ENCODE results near the gene RIPPLY3. TPM values are rescaled to one million over a fixed set of nuclear protein-coding genes. Genes with fewer than 3 reads are reported as not detected.

The RIPPLY3 gene
- total RNA-seq, 1 experiment from 2014 or later = not detected

DNA sequence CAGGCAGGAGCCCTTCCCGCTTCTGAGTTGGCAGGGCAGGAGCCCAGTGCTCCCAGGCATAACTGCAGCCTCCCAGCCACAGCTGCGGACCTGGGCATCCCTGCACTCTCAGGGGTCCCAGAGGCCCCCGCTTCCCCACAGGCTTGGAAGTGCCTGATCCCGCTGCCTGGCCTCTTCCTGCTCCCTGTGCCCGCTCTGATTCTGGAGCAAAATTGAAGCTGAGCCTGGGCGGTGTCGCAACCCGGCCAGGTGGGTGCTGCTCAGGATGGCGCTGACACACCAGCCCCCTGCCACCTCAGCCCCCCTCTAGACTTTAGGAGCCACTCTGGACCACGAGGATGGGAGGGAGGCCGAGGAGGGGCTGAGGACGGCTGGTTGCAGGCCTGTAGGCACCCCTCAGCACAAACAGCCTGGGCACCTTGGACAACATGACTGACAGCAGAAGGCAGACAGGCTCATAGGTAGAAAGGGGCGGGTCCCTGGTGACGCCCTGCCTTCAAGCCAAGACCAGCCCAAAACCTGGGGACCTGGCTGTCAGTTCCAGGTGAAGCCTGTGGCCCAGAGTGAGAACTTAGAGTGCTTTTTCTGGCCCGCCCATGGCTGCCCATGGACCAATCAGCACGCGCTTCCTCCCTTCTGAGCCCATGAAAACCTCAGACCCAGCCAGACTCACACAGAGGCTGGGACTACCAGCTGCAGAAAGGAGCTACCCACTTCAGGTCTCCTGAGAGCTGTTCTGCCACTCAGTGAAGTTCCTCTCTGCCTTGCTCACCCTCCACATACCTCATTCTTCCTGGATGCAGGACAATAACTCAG is 47.3 kb upstream of the RIPPLY3 start:
- Histone ChIP-seq H2AFZ (ENCODE audit: low read depth, low read length, poor library complexity, severe bottlenecking) (no peak overlapping the region), H4K20me1 (ENCODE audit: insufficient read depth) (no peaks in the 10 kb centered on the region), H3K4me1 (ENCODE audit: control insufficient read depth in 1 of 2, insufficient read depth in 2 of 2, low read length in 2 of 2) (0 out of 4 replicates have a peak, but pooled peaks cover 0 to 3% of the 10 kb centered on the region in 2 experiments), H3K9me3 (ENCODE audit: control insufficient read depth in 1 of 2, insufficient read depth in 1 of 2, low read depth in 1 of 2, low read length in 2 of 2) (no peaks in the 10 kb centered on the region), H3K27ac (ENCODE audit: low read depth, low read length) (no peak overlapping the region), H3K4me2 (ENCODE audit: low read length) (no peak overlapping the region), H3K4me3 (replicated peaks in 1 of 2; ENCODE audit: low read depth in 1 of 2, low read length in 2 of 2) (no peak overlapping the region), H3K9ac (ENCODE audit: low read length) (no peak overlapping the region), H3K9me2 (ENCODE audit: insufficient read depth) (no peaks in the 10 kb centered on the region), H3K79me2 (ENCODE audit: insufficient read depth, low read length) (peaks cover under 1% of the 10 kb centered on the region; the same call in 1 of the 2 replicates), H3K36me3 (ENCODE audit: control insufficient read depth in 1 of 2, insufficient read depth in 2 of 2, low read length in 2 of 2) (no peaks in the 10 kb centered on the region), H3K27me3 (ENCODE audit: insufficient read depth, low read length) (no peaks in the 10 kb centered on the region)
- POLR2A ChIA-PET = no interaction called here
- no TSS peak for BruUV-seq (replicated peaks)
- intact Hi-C loops (cut with micrococcal nuclease) = no loop called here
- no peak for DNase-seq (ENCODE audit: low read depth, low spot score)
- peak; percentile 95 for ATAC-seq
- RAD21 ChIA-PET (ENCODE audit: low non-redundant PET in 1 of 2, low total read pairs in 2 of 2, uncharacterized antibody in 2 of 2, unreplicated experiment in 2 of 2) = no interaction called here
- TF ChIP-seq, protein P1, sequence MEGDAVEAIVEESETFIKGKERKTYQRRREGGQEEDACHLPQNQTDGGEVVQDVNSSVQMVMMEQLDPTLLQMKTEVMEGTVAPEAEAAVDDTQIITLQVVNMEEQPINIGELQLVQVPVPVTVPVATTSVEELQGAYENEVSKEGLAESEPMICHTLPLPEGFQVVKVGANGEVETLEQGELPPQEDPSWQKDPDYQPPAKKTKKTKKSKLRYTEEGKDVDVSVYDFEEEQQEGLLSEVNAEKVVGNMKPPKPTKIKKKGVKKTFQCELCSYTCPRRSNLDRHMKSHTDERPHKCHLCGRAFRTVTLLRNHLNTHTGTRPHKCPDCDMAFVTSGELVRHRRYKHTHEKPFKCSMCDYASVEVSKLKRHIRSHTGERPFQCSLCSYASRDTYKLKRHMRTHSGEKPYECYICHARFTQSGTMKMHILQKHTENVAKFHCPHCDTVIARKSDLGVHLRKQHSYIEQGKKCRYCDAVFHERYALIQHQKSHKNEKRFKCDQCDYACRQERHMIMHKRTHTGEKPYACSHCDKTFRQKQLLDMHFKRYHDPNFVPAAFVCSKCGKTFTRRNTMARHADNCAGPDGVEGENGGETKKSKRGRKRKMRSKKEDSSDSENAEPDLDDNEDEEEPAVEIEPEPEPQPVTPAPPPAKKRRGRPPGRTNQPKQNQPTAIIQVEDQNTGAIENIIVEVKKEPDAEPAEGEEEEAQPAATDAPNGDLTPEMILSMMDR (IDR thresholded peaks at IDR 0.05 in 2 of 3, conservative IDR thresholded peaks at IDR 0.05 in 1 of 3; ENCODE audit: borderline replicate concordance in 1 of 3, insufficient read depth in 1 of 3, low read depth in 2 of 3, low read length in 2 of 3) = no peak
- TF ChIP-seq CBX3 (IDR thresholded peaks at IDR 0.05; ENCODE audit: low read depth) (no peak), EZH2 (IDR thresholded peaks at IDR 0.05) (no peak), JUND (IDR thresholded peaks at IDR 0.05) (no peak), YY1 (IDR thresholded peaks at IDR 0.05; ENCODE audit: extremely low read depth, insufficient replicate concordance, low read depth, low read length) (no peak), EZH2phosphoT487 (IDR thresholded peaks at IDR 0.05; ENCODE audit: borderline replicate concordance) (no peak), CEBPB (IDR thresholded peaks at IDR 0.05; ENCODE audit: low read depth) (no peak), POLR2AphosphoS5 (IDR thresholded peaks at IDR 0.05; ENCODE audit: low read depth, low read length) (no peak), FOSL1 (IDR thresholded peaks at IDR 0.05; ENCODE audit: low read depth) (no peak), SIN3A (IDR thresholded peaks at IDR 0.05; ENCODE audit: low read depth) (no peak), RAD21 (IDR thresholded peaks at IDR 0.05; ENCODE audit: low read depth) (no peak), ZFX (IDR thresholded peaks at IDR 0.05) (no peak), POLR2A (IDR thresholded peaks at IDR 0.05; ENCODE audit: borderline replicate concordance, extremely low read depth, insufficient read depth, insufficient read length) (no peak)
- TF ChIP-seq, protein P2, sequence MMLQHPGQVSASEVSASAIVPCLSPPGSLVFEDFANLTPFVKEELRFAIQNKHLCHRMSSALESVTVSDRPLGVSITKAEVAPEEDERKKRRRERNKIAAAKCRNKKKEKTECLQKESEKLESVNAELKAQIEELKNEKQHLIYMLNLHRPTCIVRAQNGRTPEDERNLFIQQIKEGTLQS (IDR thresholded peaks at IDR 0.05) = no peak
- CTCF ChIA-PET = no interaction called here

Data from HCT116 (cell line).